GM18508 (cell line): ENCODE measurements around the gene WDFY2.

Experiments used
- ATAC-seq: cut with Tn5 transposase; IDR thresholded peaks from one replicate; pipeline ENCODE4 v1.9.1; 2021; ENCODE audit warnings: moderate number of reproducible peaks; ENCODE audit not compliant: insufficient read depth, unreplicated experiment

The WDFY2 gene

GRCh38 chr13:51805313-51805712, 221.1 kb downstream of the WDFY2 start:
- no peak for ATAC-seq

- ATAC-seq: no peak
Observed at GRCh38 chr13:51805925-51806324, 221.7 kb downstream of the WDFY2 start.

- ATAC-seq: no peak
Observed at GRCh38 chr13:51806566-51806965, 222.3 kb downstream of the WDFY2 start.

- no peak for ATAC-seq
Observed at GRCh38 chr13:51807041-51807440, 222.8 kb downstream of the WDFY2 start.

- no peak for ATAC-seq
Observed at GRCh38 chr13:51808811-51809210, 224.5 kb downstream of the WDFY2 start.

- no peak for ATAC-seq
Observed at GRCh38 chr13:51811046-51811445, 226.8 kb downstream of the WDFY2 start.

- no peak for ATAC-seq
Observed at GRCh38 chr13:51811920-51812451, 227.7 kb downstream of the WDFY2 start.

GRCh38 chr13:51814071-51814470, 229.8 kb downstream of the WDFY2 start:
- no peak for ATAC-seq

GRCh38 chr13:51814825-51815650, 230.8 kb downstream of the WDFY2 start:
- ATAC-seq: peak; percentile 58

GRCh38 chr13:51815848-51816247, 231.6 kb downstream of the WDFY2 start:
- ATAC-seq: no peak

- ATAC-seq: no peak
Observed at GRCh38 chr13:51816604-51817249, 232.5 kb downstream of the WDFY2 start.
